ENCODE data around the gene ICE1.
"Not testable (repeated sequence)": the region's sequence is repeated elsewhere in the genome, so short reads cannot be mapped to it uniquely, and the experiment has no call there.

Gene ICE1

DNA sequence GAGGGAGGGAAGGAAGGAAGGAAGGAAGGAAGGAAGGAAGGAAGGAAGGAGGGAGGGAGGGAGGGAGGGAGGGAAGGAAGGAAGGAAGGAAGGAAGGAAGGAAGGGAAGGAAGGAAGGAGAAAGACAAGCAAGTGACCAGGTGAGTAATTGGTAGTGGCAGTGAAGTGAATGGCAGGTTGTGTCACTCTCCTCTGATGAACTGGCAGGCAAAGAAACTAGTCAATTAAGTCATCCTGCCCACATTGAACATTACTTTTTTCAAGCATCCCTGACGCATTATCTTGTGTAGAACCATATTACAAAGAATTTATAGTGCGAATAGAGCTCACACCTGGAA lies 70.4 kb downstream of the ICE1 start:
- H4K8ac ChIP-seq (ENCODE audit: low read depth, low read length); H2BK120ac ChIP-seq (ENCODE audit: low read depth, low read length); H2AFZ ChIP-seq (ENCODE audit: low read length); H3K4ac ChIP-seq (ENCODE audit: low read length); H3K27me3 ChIP-seq (ENCODE audit: control insufficient read depth in 3 of 3, insufficient read depth in 3 of 3, low read depth in 1 of 3, low read length in 3 of 3); H3K23ac ChIP-seq (ENCODE audit: low read depth, low read length, poor library complexity); H3K4me2 ChIP-seq (ENCODE audit: insufficient read depth, low read length, poor library complexity, severe bottlenecking); H2BK15ac ChIP-seq (ENCODE audit: low read length); H2BK5ac ChIP-seq (ENCODE audit: low read length); H3K4me3 ChIP-seq (ENCODE audit: low read length in 2 of 2); H2BK12ac ChIP-seq (ENCODE audit: low read length); H3K9me3 ChIP-seq (replicated peaks in 1 of 2; ENCODE audit: control insufficient read depth in 2 of 2, insufficient read depth in 1 of 2, low read depth in 1 of 2, low read length in 2 of 2); H2AK5ac ChIP-seq (ENCODE audit: low read depth, low read length); H4K91ac ChIP-seq (ENCODE audit: low read depth, low read length, poor library complexity); H3K14ac ChIP-seq (ENCODE audit: low read length); H3K27ac ChIP-seq (replicated peaks; ENCODE audit: low read length); H3K79me1 ChIP-seq (ENCODE audit: low read depth, low read length); H3K9ac ChIP-seq (ENCODE audit: low read depth, low read length, poor library complexity); DNase-seq (ENCODE audit: low spot score); H3K4me1 ChIP-seq (ENCODE audit: control insufficient read depth in 2 of 2, insufficient read depth in 1 of 2, low read depth in 1 of 2, low read length in 2 of 2); H3K18ac ChIP-seq (ENCODE audit: low read length): not testable (repeated sequence)
- no CpG with 5 or more reads among the region's 2 CpGs for WGBS, 2 donors (ENCODE audit: extremely low coverage in 2 of 2, insufficient read length in 2 of 2, insufficient replicate concordance in 1 of 2)
- H3K36me3 ChIP-seq (replicated peaks in 1 of 2; ENCODE audit: control insufficient read depth in 2 of 2, insufficient read depth in 2 of 2, low read length in 2 of 2) = peaks cover 3 to 29% of the 10 kb centered on the region in 2 donors

GRCh38 chr5:5494489-5495402 lies 72.3 kb downstream of the ICE1 start:
- no peak overlapping the region for H3K4ac ChIP-seq (ENCODE audit: low read length)
- no CpG with 5 or more reads among the region's 62 CpGs for WGBS, 2 donors (ENCODE audit: extremely low coverage in 2 of 2, insufficient read length in 2 of 2, insufficient replicate concordance in 1 of 2)
- no peaks in the 10 kb centered on the region for H3K79me1 ChIP-seq (ENCODE audit: low read depth, low read length)
- H2BK12ac ChIP-seq (ENCODE audit: low read length) = no peak overlapping the region
- H3K36me3 ChIP-seq (replicated peaks in 1 of 2; ENCODE audit: control insufficient read depth in 2 of 2, insufficient read depth in 2 of 2, low read length in 2 of 2) = peaks cover 0 to 13% of the 10 kb centered on the region in 2 donors
- H4K8ac ChIP-seq (ENCODE audit: low read depth, low read length) = no peak overlapping the region
- no peak overlapping the region for H2BK15ac ChIP-seq (ENCODE audit: low read length)
- no peak overlapping the region for H2BK5ac ChIP-seq (ENCODE audit: low read length)
- H3K4me2 ChIP-seq (ENCODE audit: insufficient read depth, low read length, poor library complexity, severe bottlenecking) = peak overlapping the region; percentile 63
- H3K9me3 ChIP-seq (replicated peaks in 1 of 2; ENCODE audit: control insufficient read depth in 2 of 2, insufficient read depth in 1 of 2, low read depth in 1 of 2, low read length in 2 of 2) = peaks cover 0 to 2% of the 10 kb centered on the region in 2 donors
- no peak overlapping the region for H3K23ac ChIP-seq (ENCODE audit: low read depth, low read length, poor library complexity)
- no peak overlapping the region for H4K91ac ChIP-seq (ENCODE audit: low read depth, low read length, poor library complexity)
- peak overlapping the region in 1 of 2 donors; percentile 55 for H3K4me3 ChIP-seq (ENCODE audit: low read length in 2 of 2)
- H3K27ac ChIP-seq (replicated peaks; ENCODE audit: low read length) = no peak overlapping the region
- peak; percentile 72 for DNase-seq (ENCODE audit: low spot score)
- no peak overlapping the region for H2AFZ ChIP-seq (ENCODE audit: low read length)
- no peak overlapping the region for H2AK5ac ChIP-seq (ENCODE audit: low read depth, low read length)
- H2BK120ac ChIP-seq (ENCODE audit: low read depth, low read length) = no peak overlapping the region
- peaks cover 0 to 10% (median 0%) of the 10 kb centered on the region in 3 experiments for H3K27me3 ChIP-seq (ENCODE audit: control insufficient read depth in 3 of 3, insufficient read depth in 3 of 3, low read depth in 1 of 3, low read length in 3 of 3)
- H3K4me1 ChIP-seq (ENCODE audit: control insufficient read depth in 2 of 2, insufficient read depth in 1 of 2, low read depth in 1 of 2, low read length in 2 of 2) = peaks cover 1% of the 10 kb centered on the region in 2 donors
- H3K14ac ChIP-seq (ENCODE audit: low read length) = no peak overlapping the region
- H3K18ac ChIP-seq (ENCODE audit: low read length) = no peak overlapping the region
- H3K9ac ChIP-seq (ENCODE audit: low read depth, low read length, poor library complexity) = no peak overlapping the region

DNA sequence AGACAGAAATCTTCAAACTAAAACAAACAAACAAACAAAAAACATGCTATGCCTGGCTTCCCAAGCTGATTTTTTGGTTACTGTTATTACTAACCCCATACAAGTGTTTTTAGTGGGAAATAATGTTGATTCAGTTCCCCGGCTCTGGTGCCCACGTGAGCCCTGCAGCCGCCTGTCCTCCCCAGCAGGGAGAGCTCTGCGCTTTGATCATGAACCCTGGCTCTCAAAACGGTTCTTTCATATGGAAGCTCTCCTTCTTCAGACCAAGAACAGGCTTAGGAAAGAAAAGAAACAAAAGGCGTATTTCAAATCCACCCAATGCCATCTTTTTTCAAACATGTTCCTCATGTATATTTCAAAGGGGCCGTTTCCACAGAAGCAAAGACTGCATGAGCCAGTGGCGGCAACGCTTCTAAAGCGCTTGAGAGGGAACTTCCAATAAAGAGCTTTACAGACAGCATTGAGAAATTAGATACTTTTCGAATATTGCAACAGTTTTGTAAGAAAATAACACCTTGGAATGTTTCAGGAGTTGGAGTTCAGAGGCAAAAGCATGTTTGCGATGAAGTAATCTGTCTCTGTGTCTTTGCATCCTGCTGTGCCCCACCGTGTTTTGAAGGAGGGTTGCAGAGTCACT lies 74.8 kb downstream of the ICE1 start:
- H2BK120ac ChIP-seq (ENCODE audit: low read depth, low read length) = no peak overlapping the region
- H3K36me3 ChIP-seq (replicated peaks in 1 of 2; ENCODE audit: control insufficient read depth in 2 of 2, insufficient read depth in 2 of 2, low read length in 2 of 2) = no peaks in the 10 kb centered on the region
- no peak overlapping the region for H3K4me2 ChIP-seq (ENCODE audit: insufficient read depth, low read length, poor library complexity, severe bottlenecking)
- no peak overlapping the region for H2BK12ac ChIP-seq (ENCODE audit: low read length)
- H3K79me1 ChIP-seq (ENCODE audit: low read depth, low read length) = no peaks in the 10 kb centered on the region
- no peak overlapping the region for H2AK5ac ChIP-seq (ENCODE audit: low read depth, low read length)
- H3K4ac ChIP-seq (ENCODE audit: low read length) = no peak overlapping the region
- H4K8ac ChIP-seq (ENCODE audit: low read depth, low read length) = no peak overlapping the region
- no peak overlapping the region for H3K4me3 ChIP-seq (ENCODE audit: low read length in 2 of 2)
- H4K91ac ChIP-seq (ENCODE audit: low read depth, low read length, poor library complexity) = no peak overlapping the region
- H2AFZ ChIP-seq (ENCODE audit: low read length) = peak overlapping the region; percentile 67
- H3K9me3 ChIP-seq (replicated peaks in 1 of 2; ENCODE audit: control insufficient read depth in 2 of 2, insufficient read depth in 1 of 2, low read depth in 1 of 2, low read length in 2 of 2) = peaks cover 0 to 2% of the 10 kb centered on the region in 2 donors
- peaks cover 1% of the 10 kb centered on the region in 2 donors for H3K4me1 ChIP-seq (ENCODE audit: control insufficient read depth in 2 of 2, insufficient read depth in 1 of 2, low read depth in 1 of 2, low read length in 2 of 2)
- no peak overlapping the region for H3K18ac ChIP-seq (ENCODE audit: low read length)
- DNase-seq (ENCODE audit: low spot score) = peak; percentile 15
- H3K27me3 ChIP-seq (ENCODE audit: control insufficient read depth in 3 of 3, insufficient read depth in 3 of 3, low read depth in 1 of 3, low read length in 3 of 3) = peaks cover 0 to 10% (median 0%) of the 10 kb centered on the region in 3 experiments
- no peak overlapping the region for H3K23ac ChIP-seq (ENCODE audit: low read depth, low read length, poor library complexity)
- no peak overlapping the region for H2BK5ac ChIP-seq (ENCODE audit: low read length)
- no peak overlapping the region for H3K9ac ChIP-seq (ENCODE audit: low read depth, low read length, poor library complexity)
- no peak overlapping the region for H3K14ac ChIP-seq (ENCODE audit: low read length)
- H2BK15ac ChIP-seq (ENCODE audit: low read length) = no peak overlapping the region
- no CpG with 5 or more reads among the region's 13 CpGs for WGBS, 2 donors (ENCODE audit: extremely low coverage in 2 of 2, insufficient read length in 2 of 2, insufficient replicate concordance in 1 of 2)
- no peak overlapping the region for H3K27ac ChIP-seq (replicated peaks; ENCODE audit: low read length)

DNA sequence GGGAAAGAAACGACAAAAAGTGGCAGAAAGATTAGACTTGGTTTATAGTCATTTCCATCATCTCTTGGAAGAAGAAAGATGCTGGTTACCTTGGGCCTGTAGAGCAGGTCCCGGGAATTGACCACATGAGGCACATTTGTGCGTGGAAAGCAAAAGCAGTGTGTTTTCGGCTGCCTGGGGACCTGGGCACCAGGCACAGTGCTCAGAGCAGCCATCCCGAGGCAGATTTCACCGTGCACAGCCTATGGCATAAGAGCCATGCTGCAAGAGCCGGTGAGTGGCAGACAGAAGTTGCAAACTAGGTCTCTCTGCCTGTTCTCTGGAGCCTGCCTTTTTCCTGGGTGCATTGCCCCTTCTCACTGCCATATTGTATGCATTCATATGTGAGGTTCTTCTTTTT lies 77.0 kb downstream of the ICE1 start:
- Histone ChIP-seq H3K4ac (ENCODE audit: low read length) (no peak overlapping the region), H2BK15ac (ENCODE audit: low read length) (no peak overlapping the region), H4K8ac (ENCODE audit: low read depth, low read length) (no peak overlapping the region), H4K91ac (ENCODE audit: low read depth, low read length, poor library complexity) (no peak overlapping the region), H3K18ac (ENCODE audit: low read length) (no peak overlapping the region), H3K27ac (replicated peaks; ENCODE audit: low read length) (no peak overlapping the region), H3K79me1 (ENCODE audit: low read depth, low read length) (no peaks in the 10 kb centered on the region), H3K4me3 (ENCODE audit: low read length in 2 of 2) (no peak overlapping the region), H2BK12ac (ENCODE audit: low read length) (peak overlapping the region; percentile 30), H3K36me3 (replicated peaks in 1 of 2; ENCODE audit: control insufficient read depth in 2 of 2, insufficient read depth in 2 of 2, low read length in 2 of 2) (no peaks in the 10 kb centered on the region), H2BK5ac (ENCODE audit: low read length) (no peak overlapping the region), H3K23ac (ENCODE audit: low read depth, low read length, poor library complexity) (no peak overlapping the region), H3K9me3 (replicated peaks in 1 of 2; ENCODE audit: control insufficient read depth in 2 of 2, insufficient read depth in 1 of 2, low read depth in 1 of 2, low read length in 2 of 2) (peaks cover 0 to 2% of the 10 kb centered on the region in 2 donors), H3K27me3 (ENCODE audit: control insufficient read depth in 3 of 3, insufficient read depth in 3 of 3, low read depth in 1 of 3, low read length in 3 of 3) (peaks cover 0 to 10% (median 0%) of the 10 kb centered on the region in 3 experiments), H3K9ac (ENCODE audit: low read depth, low read length, poor library complexity) (no peak overlapping the region), H3K14ac (ENCODE audit: low read length) (peak overlapping the region; percentile 84), H3K4me1 (ENCODE audit: control insufficient read depth in 2 of 2, insufficient read depth in 1 of 2, low read depth in 1 of 2, low read length in 2 of 2) (peaks cover 0 to 1% of the 10 kb centered on the region in 2 donors), H3K4me2 (ENCODE audit: insufficient read depth, low read length, poor library complexity, severe bottlenecking) (no peak overlapping the region), H2AFZ (ENCODE audit: low read length) (no peak overlapping the region), H2AK5ac (ENCODE audit: low read depth, low read length) (no peak overlapping the region), H2BK120ac (ENCODE audit: low read depth, low read length) (no peak overlapping the region)
- no peak for DNase-seq (ENCODE audit: low spot score)
- WGBS, 2 donors (ENCODE audit: extremely low coverage in 2 of 2, insufficient read length in 2 of 2, insufficient replicate concordance in 1 of 2) = no CpG with 5 or more reads among the region's 7 CpGs

Data from neuronal stem cell (in vitro differentiated cells).